GM23338 (cell line): Measurements from ENCODE around the gene RNF215. TPM values are rescaled to one million over a fixed set of nuclear protein-coding genes. Genes with fewer than 3 reads are reported as not detected.

Experiments used
- ATAC-seq: fragments of 200-7000 bp; cut with Tn5 transposase; 3 replicates; pipeline ENCODE4 v1.9.1; 2020
- DNase-seq: peaks from one replicate; pipeline ENCODE4 v3.0.0-alpha.2; 2015; ENCODE audit warnings: low spot score
- H2AFZ ChIP-seq: fragments of 200-600 bp; sonication (generic); 2 replicates; pipeline ENCODE4 v1.8.0; 2016; ENCODE audit warnings: antibody characterized with exemption, mild to moderate bottlenecking, moderate library complexity
- H3F3A ChIP-seq: fragments of 200-600 bp; sonication (generic); replicated peaks from 2 replicates; pipeline ENCODE4 v1.8.0; 2017; ENCODE audit warnings: antibody characterized with exemption, mixed run types, low read depth
- H3K27ac ChIP-seq: fragments of 200-600 bp; sonication (generic); 2 replicates; pipeline ENCODE4 v1.6.1; 2016; ENCODE audit warnings: low read depth
- H3K27me3 ChIP-seq: fragments of 200-600 bp; sonication (generic); 2 replicates; pipeline ENCODE4 v1.8.0; 2016; ENCODE audit warnings: mild to moderate bottlenecking, mixed run types, moderate library complexity; ENCODE audit not compliant: insufficient read depth
- H3K36me3 ChIP-seq: fragments of 200-600 bp; sonication (generic); 2 replicates; pipeline ENCODE4 v1.8.0; 2016; ENCODE audit warnings: mild to moderate bottlenecking; ENCODE audit not compliant: insufficient read depth
- H3K4me1 ChIP-seq: fragments of 200-600 bp; sonication (generic); 2 replicates; pipeline ENCODE4 v1.8.0; 2016; ENCODE audit warnings: mild to moderate bottlenecking, moderate library complexity; ENCODE audit not compliant: insufficient read depth
- H3K4me2 ChIP-seq: fragments of 200-600 bp; sonication (generic); 2 replicates; pipeline ENCODE4 v1.7.1; 2017; ENCODE audit warnings: mixed run types
- H3K4me3 ChIP-seq: fragments of 200-600 bp; sonication (generic); 2 replicates; pipeline ENCODE4 v1.6.1; 2016; ENCODE audit warnings: mixed run types
- H3K79me2 ChIP-seq: fragments of 200-600 bp; sonication (generic); replicated peaks from 2 replicates; pipeline ENCODE4 v1.8.0; 2017; ENCODE audit warnings: mild to moderate bottlenecking; ENCODE audit not compliant: insufficient read depth
- H3K9me2 ChIP-seq: fragments of 200-600 bp; sonication (generic); 2 replicates; pipeline ENCODE4 v1.8.0; 2017; ENCODE audit not compliant: insufficient read depth
- H4K20me1 ChIP-seq: fragments of 200-600 bp; sonication (generic); replicated peaks from 2 replicates; pipeline ENCODE4 v1.8.0; 2017; ENCODE audit warnings: mild to moderate bottlenecking; ENCODE audit not compliant: insufficient read depth
- H3K27ac Mint-ChIP-seq: 2 replicates; pipeline ENCODE4 v1.8.0; 2020; ENCODE audit warnings: inconsistent platforms, mild to moderate bottlenecking, moderate library complexity, mixed read lengths
- H3K27me3 Mint-ChIP-seq: 3 replicates; pipeline ENCODE4 v1.8.0; 2022; ENCODE audit warnings: low read depth, mild to moderate bottlenecking, moderate library complexity, mixed read lengths, inconsistent platforms; ENCODE audit not compliant: insufficient read depth, poor library complexity
- H3K36me3 Mint-ChIP-seq: 3 replicates; pipeline ENCODE4 v1.8.0; 2021; ENCODE audit warnings: low read depth, mild to moderate bottlenecking, inconsistent platforms, moderate library complexity, mixed read lengths
- H3K4me1 Mint-ChIP-seq: 3 replicates; pipeline ENCODE4 v1.8.0; 2020; ENCODE audit warnings: mild to moderate bottlenecking, inconsistent platforms, mixed read lengths
- H3K4me3 Mint-ChIP-seq: 3 replicates; pipeline ENCODE4 v1.8.0; 2021; ENCODE audit warnings: moderate library complexity, mild to moderate bottlenecking, inconsistent platforms, mixed read lengths
- H3K9me3 Mint-ChIP-seq: 3 replicates; pipeline ENCODE4 v1.8.0; 2020; ENCODE audit warnings: moderate library complexity, mild to moderate bottlenecking, inconsistent platforms, mixed read lengths
- CREB1 ChIP-seq: fragments of 250-450 bp; sonication (Bioruptor Pico); IDR thresholded peaks from 2 replicates; pipeline ENCODE4 v1.5.0; 2020; ENCODE audit warnings: low read depth, mild to moderate bottlenecking, moderate library complexity
- JUNB ChIP-seq: IDR thresholded peaks from one replicate; pipeline ENCODE4 v1.6.1; 2016; ENCODE audit warnings: antibody characterized with exemption; ENCODE audit not compliant: unreplicated experiment
- NANOG ChIP-seq: IDR thresholded peaks from 2 replicates; pipeline ENCODE4 v1.6.1; 2016; ENCODE audit warnings: antibody characterized with exemption, borderline replicate concordance
- POLR2AphosphoS5 ChIP-seq: IDR thresholded peaks from 2 replicates; pipeline ENCODE4 v1.6.1; 2016; ENCODE audit warnings: antibody characterized with exemption, low read depth
- STAT1 ChIP-seq: IDR thresholded peaks from one replicate; pipeline ENCODE4 v1.6.1; 2016; ENCODE audit warnings: antibody characterized with exemption; ENCODE audit not compliant: unreplicated experiment
- polyA plus RNA-seq: library from polyadenylated mRNA; unstranded; fragments of >200 nt; fragmentation: Nextera tagmentation; extraction: Ambion mirVana; gene quantifications from 2 replicates; pipeline ENCODE4 v1.2.1, GENCODE V29; 2016
- total RNA-seq: library from RNA; depleted of rRNA; stranded (reverse); fragments of >200 nt; shearing (Covaris generic); gene quantifications from 2 replicates; pipeline ENCODE4 v1.2.3, GENCODE V29; 2014
- TF ChIP-seq, protein P1 (sequence below): IDR thresholded peaks from 2 replicates; pipeline ENCODE4 v1.6.1; 2016; ENCODE audit warnings: antibody characterized with exemption

RNF215 gene
- total and polyA plus RNA-seq, 2 experiments from 2014 or later, result 3.3 to 13.9 TPM

DNA sequence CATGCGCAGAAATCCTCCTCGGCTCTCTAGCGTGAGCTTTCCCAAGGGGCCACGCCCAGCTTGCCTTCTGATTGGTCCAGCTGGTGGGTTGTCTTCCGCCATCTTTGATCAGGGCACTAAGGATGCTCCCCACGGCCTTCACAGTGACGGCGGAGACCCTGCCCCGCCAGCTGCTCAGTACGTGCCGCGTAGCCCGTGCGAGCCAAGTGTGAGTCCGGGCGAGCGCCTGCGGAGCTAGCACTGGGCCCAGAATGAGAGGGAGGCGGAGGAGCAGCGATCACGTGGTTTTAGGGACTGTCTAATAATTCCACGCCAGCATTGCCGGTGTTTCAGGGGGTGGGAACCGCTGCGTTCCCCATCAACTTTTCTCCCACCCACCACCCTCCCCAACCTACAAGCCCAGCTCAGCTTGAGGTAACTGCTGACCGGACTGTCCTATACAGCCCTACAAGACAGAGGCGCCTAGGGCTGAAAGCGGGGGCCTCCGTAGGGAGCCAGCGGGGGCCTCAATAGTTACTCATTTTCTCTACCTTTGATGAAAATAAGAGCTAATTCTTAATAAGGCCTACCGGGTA is 36.8 kb upstream of the RNF215 start:
- Mint-ChIP-seq H3K4me1 (peaks cover 25% of the 10 kb centered on the region), H3K27ac (peak overlapping the region; percentile 98), H3K36me3 (peaks cover 28% of the 10 kb centered on the region), H3K27me3 (peaks cover 22% of the 10 kb centered on the region), H3K4me3 (peak overlapping the region; percentile 92), H3K9me3 (no peaks in the 10 kb centered on the region)
- peak; percentile 98 for TF ChIP-seq JUNB
- peak; percentile 90 for TF ChIP-seq CREB1 (CRISPR knock-in tag)
- TF ChIP-seq POLR2AphosphoS5, result peak; percentile 49; the same call in 1 of the 2 replicates
- TF ChIP-seq STAT1, result no peak
- TF ChIP-seq, protein P1, sequence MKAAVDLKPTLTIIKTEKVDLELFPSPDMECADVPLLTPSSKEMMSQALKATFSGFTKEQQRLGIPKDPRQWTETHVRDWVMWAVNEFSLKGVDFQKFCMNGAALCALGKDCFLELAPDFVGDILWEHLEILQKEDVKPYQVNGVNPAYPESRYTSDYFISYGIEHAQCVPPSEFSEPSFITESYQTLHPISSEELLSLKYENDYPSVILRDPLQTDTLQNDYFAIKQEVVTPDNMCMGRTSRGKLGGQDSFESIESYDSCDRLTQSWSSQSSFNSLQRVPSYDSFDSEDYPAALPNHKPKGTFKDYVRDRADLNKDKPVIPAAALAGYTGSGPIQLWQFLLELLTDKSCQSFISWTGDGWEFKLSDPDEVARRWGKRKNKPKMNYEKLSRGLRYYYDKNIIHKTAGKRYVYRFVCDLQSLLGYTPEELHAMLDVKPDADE, result peak; percentile 62
- peak overlapping the region; percentile 70 for H3K4me3 ChIP-seq
- peak overlapping the region; percentile 92 for H3K27ac ChIP-seq
- peaks cover 20% of the 10 kb centered on the region for H3F3A ChIP-seq
- H3K4me1 ChIP-seq, result peaks cover 13% of the 10 kb centered on the region
- H4K20me1 ChIP-seq, result no peaks in the 10 kb centered on the region
- H3K9me2 ChIP-seq, result no peaks in the 10 kb centered on the region
- peak; percentile 100 for DNase-seq
- peak overlapping the region; percentile 99 for H3K4me2 ChIP-seq
- peaks cover 5% of the 10 kb centered on the region; the same call in 1 of the 2 replicates for H3K79me2 ChIP-seq
- no peaks in the 10 kb centered on the region; the same call in 1 of the 2 replicates for H3K36me3 ChIP-seq
- peak; percentile 76 for ATAC-seq
- peak overlapping the region; percentile 44 for H2AFZ ChIP-seq
- no peaks in the 10 kb centered on the region for H3K27me3 ChIP-seq

DNA sequence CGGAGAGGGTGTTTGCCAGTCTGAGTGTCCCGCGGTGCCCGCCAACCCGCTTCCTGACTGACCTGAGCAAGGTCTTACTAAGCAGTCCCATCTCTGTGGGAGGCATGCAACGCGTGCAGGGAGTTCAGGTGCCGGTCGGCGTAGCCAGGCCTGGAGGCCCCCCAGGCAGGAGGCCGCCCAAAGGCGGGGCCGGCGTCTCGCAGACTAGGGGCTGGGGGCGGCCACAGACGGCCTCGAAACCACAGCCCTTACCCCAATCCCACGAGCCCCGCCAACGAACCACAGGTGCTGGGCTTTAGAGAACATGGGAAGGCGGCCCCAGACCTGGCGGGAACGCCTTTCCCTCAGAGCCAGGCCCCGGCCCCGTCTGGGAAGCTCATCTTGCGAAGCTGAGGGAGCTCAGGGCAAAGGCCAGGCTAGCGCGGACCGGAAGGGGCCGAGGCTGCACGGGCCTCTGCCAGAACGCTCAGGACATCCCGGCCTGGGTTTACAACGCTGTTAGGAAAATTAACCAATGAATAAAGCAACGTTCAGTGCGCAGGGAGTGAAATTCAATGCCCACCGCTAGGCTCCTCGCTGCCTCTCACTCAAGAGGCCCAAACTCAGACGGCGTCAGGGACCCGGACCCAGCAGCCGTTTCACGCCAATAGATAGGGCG is 36.2 kb upstream of the RNF215 start:
- Histone ChIP-seq H3K27me3 (no peaks in the 10 kb centered on the region), H3K36me3 (no peaks in the 10 kb centered on the region; the same call in 1 of the 2 replicates), H2AFZ (peak overlapping the region; percentile 96; the same call in 1 of the 2 replicates), H3K27ac (peak overlapping the region; percentile 92), H3K79me2 (peaks cover 5% of the 10 kb centered on the region; the same call in 1 of the 2 replicates), H3K4me2 (peak overlapping the region; percentile 99), H3K9me2 (no peaks in the 10 kb centered on the region), H4K20me1 (no peaks in the 10 kb centered on the region), H3K4me1 (peaks cover 13% of the 10 kb centered on the region), H3F3A (peaks cover 20% of the 10 kb centered on the region), H3K4me3 (peak overlapping the region; percentile 70)
- ATAC-seq (peak; percentile 51), DNase-seq (peak; percentile 87)
- Mint-ChIP-seq H3K27me3 (peaks cover 21% of the 10 kb centered on the region), H3K4me3 (peak overlapping the region; percentile 92), H3K4me1 (peaks cover 25% of the 10 kb centered on the region), H3K27ac (peak overlapping the region; percentile 98), H3K9me3 (no peaks in the 10 kb centered on the region), H3K36me3 (peaks cover 28% of the 10 kb centered on the region)
- TF ChIP-seq NANOG (no peak), POLR2AphosphoS5 (peak; percentile 77)
